Thymus (tissue), 11 donors: ENCODE results near the gene BACE1-AS. TPM values are rescaled to one million over a fixed set of nuclear protein-coding genes. Genes with fewer than 3 reads are reported as not detected.

Experiments used
- DNase-seq, 9 donors: peaks; one replicate each; pipeline ENCODE4 v3.0.0-alpha.2; 2013; ENCODE audit warnings: low spot score in 9 of 9, low read depth in 6 of 9, missing footprints in 1 of 9
- H3K27ac ChIP-seq, 2 donors: one replicate each; pipeline ENCODE4 v1.5.1; 2013; ENCODE audit warnings: control low read depth in 1 of 2, low read depth in 1 of 2, low read length in 1 of 2, mild to moderate bottlenecking in 1 of 2, moderate library complexity in 1 of 2
- H3K27me3 ChIP-seq, 2 donors: one replicate each; pipeline ENCODE4 v1.5.1; 2013; ENCODE audit warnings: low read length in 1 of 2; ENCODE audit not compliant: control insufficient read depth in 2 of 2, insufficient read depth in 1 of 2
- H3K36me3 ChIP-seq, 2 donors: one replicate each; pipeline ENCODE4 v1.5.1; 2013; ENCODE audit warnings: low read length in 1 of 2, mild to moderate bottlenecking in 1 of 2, moderate library complexity in 1 of 2; ENCODE audit not compliant: control insufficient read depth in 2 of 2, insufficient read depth in 2 of 2
- H3K4me1 ChIP-seq, 2 donors: one replicate each; pipeline ENCODE4 v1.5.1; 2013; ENCODE audit warnings: low read length in 2 of 2; ENCODE audit not compliant: control insufficient read depth in 2 of 2, insufficient read depth in 2 of 2
- H3K4me3 ChIP-seq, 2 donors: one replicate each; pipeline ENCODE4 v1.5.1; 2013; ENCODE audit warnings: low read length in 2 of 2, control low read depth in 1 of 2, mild to moderate bottlenecking in 1 of 2
- H3K9me3 ChIP-seq, 2 donors: one replicate each; pipeline ENCODE4 v1.5.1; 2013; ENCODE audit warnings: low read length in 1 of 2, mild to moderate bottlenecking in 1 of 2; ENCODE audit not compliant: control insufficient read depth in 2 of 2, insufficient read depth in 1 of 2
- WGBS: extraction: QIAGEN DNeasy Blood & Tissue Kit; methylation state at CpG from one replicate; pipeline ENCODE4 v1.1.7; 2013; 5-methylcytosine and 5-hydroxymethylcytosine counted together
- polyA plus RNA-seq: library from polyadenylated mRNA; stranded (reverse); fragments of 200-250 nt; gene quantifications from one replicate; pipeline ENCODE4 v1.2.3, GENCODE V29; 2013
- total RNA-seq: library from RNA; stranded (reverse); fragments of 120-200 nt; gene quantifications from one replicate; pipeline ENCODE4 v1.2.4, GENCODE V29; 2013
- donor health status: healthy.

BACE1-AS gene
- total and polyA plus RNA-seq, 2 donors: 1.8 to 6.7 TPM

- WGBS: 98% methylated on average over 7 of the region's 7 CpGs
These were observed 9.3 kb upstream of the BACE1-AS start for GRCh38 chr11:117281869-117282268.

GRCh38 chr11:117282956-117283355, 8.2 kb upstream of the BACE1-AS start:
- no peaks in the 10 kb centered on the region for H3K9me3 ChIP-seq
- no peak overlapping the region for H3K4me3 ChIP-seq
- DNase-seq: no peak
- H3K27ac ChIP-seq: no peak overlapping the region
- H3K27me3 ChIP-seq: no peaks in the 10 kb centered on the region
- H3K36me3 ChIP-seq: peaks cover 49 to 59% of the 10 kb centered on the region in 2 donors
- no peaks in the 10 kb centered on the region for H3K4me1 ChIP-seq
- 96% methylated on average over 3 of the region's 3 CpGs for WGBS

More at GRCh38 chr11:117281869-117282268, 9.3 kb upstream of the BACE1-AS start:
- no peak overlapping the region for H3K4me3 ChIP-seq
- H3K36me3 ChIP-seq: peaks cover 44 to 50% of the 10 kb centered on the region in 2 donors
- H3K4me1 ChIP-seq: no peaks in the 10 kb centered on the region
- no peak for DNase-seq
- no peaks in the 10 kb centered on the region for H3K27me3 ChIP-seq
- H3K9me3 ChIP-seq: no peaks in the 10 kb centered on the region
- H3K27ac ChIP-seq: no peak overlapping the region

GRCh38 chr11:117284053-117284452, 7.1 kb upstream of the BACE1-AS start:
- no peaks in the 10 kb centered on the region for H3K4me1 ChIP-seq
- no peak for DNase-seq
- no peak overlapping the region for H3K27ac ChIP-seq
- H3K27me3 ChIP-seq: no peaks in the 10 kb centered on the region
- over 99% methylated on average over 2 of the region's 2 CpGs for WGBS
- H3K9me3 ChIP-seq: no peaks in the 10 kb centered on the region
- peaks cover 50 to 64% of the 10 kb centered on the region in 2 donors for H3K36me3 ChIP-seq
- H3K4me3 ChIP-seq: no peak overlapping the region

GRCh38 chr11:117286588-117286987, 4.6 kb upstream of the BACE1-AS start:
- H3K27ac ChIP-seq: no peak overlapping the region
- H3K4me3 ChIP-seq: no peak overlapping the region
- H3K36me3 ChIP-seq: peaks cover 36 to 58% of the 10 kb centered on the region in 2 donors
- WGBS: 86% methylated on average over 2 of the region's 2 CpGs
- DNase-seq: no peak
- no peaks in the 10 kb centered on the region for H3K27me3 ChIP-seq
- H3K4me1 ChIP-seq: no peaks in the 10 kb centered on the region
- H3K9me3 ChIP-seq: no peaks in the 10 kb centered on the region

GRCh38 chr11:117287668-117288067, 3.5 kb upstream of the BACE1-AS start:
- H3K27ac ChIP-seq: no peak overlapping the region
- H3K36me3 ChIP-seq: peaks cover 25 to 48% of the 10 kb centered on the region in 2 donors
- H3K4me3 ChIP-seq: no peak overlapping the region
- H3K9me3 ChIP-seq: no peaks in the 10 kb centered on the region
- WGBS: over 99% methylated on average over 3 of the region's 3 CpGs
- no peaks in the 10 kb centered on the region for H3K27me3 ChIP-seq
- no peak for DNase-seq
- H3K4me1 ChIP-seq: no peaks in the 10 kb centered on the region

- Histone ChIP-seq H3K27me3 (no peaks in the 10 kb centered on the region), H3K36me3 (peaks cover 17 to 35% of the 10 kb centered on the region in 2 donors), H3K4me1 (no peaks in the 10 kb centered on the region), H3K4me3 (no peak overlapping the region), H3K27ac (no peak overlapping the region), H3K9me3 (no peaks in the 10 kb centered on the region)
- WGBS: 97% methylated on average over 1 of the region's 1 CpG
- DNase-seq: no peak
These were observed 1.4 kb upstream of the BACE1-AS start for GRCh38 chr11:117289795-117290194.

GRCh38 chr11:117292616-117293015, 1.5 kb downstream of the BACE1-AS start:
- no peak overlapping the region for H3K27ac ChIP-seq
- no peak overlapping the region for H3K4me3 ChIP-seq
- no peaks in the 10 kb centered on the region for H3K27me3 ChIP-seq
- H3K36me3 ChIP-seq: peaks cover 11 to 23% of the 10 kb centered on the region in 2 donors
- no peak for DNase-seq
- no peaks in the 10 kb centered on the region for H3K4me1 ChIP-seq
- H3K9me3 ChIP-seq: no peaks in the 10 kb centered on the region
- 98% methylated on average over 2 of the region's 2 CpGs for WGBS

GRCh38 chr11:117295438-117296137, 4.4 kb downstream of the BACE1-AS start:
- no peaks in the 10 kb centered on the region for H3K9me3 ChIP-seq
- H3K27me3 ChIP-seq: no peaks in the 10 kb centered on the region
- WGBS: 96% methylated on average over 9 of the region's 9 CpGs
- H3K4me1 ChIP-seq: no peaks in the 10 kb centered on the region
- DNase-seq: no peak
- H3K27ac ChIP-seq: no peak overlapping the region
- no peak overlapping the region for H3K4me3 ChIP-seq
- peaks cover 4% of the 10 kb centered on the region in 2 donors for H3K36me3 ChIP-seq

GRCh38 chr11:117296881-117297280, 5.7 kb downstream of the BACE1-AS start:
- no peak overlapping the region for H3K27ac ChIP-seq
- no peak overlapping the region for H3K4me3 ChIP-seq
- no peaks in the 10 kb centered on the region for H3K4me1 ChIP-seq
- H3K36me3 ChIP-seq: peaks cover 2 to 4% of the 10 kb centered on the region in 2 donors
- 95% methylated on average over 6 of the region's 6 CpGs for WGBS
- H3K27me3 ChIP-seq: no peaks in the 10 kb centered on the region
- no peak for DNase-seq
- no peaks in the 10 kb centered on the region for H3K9me3 ChIP-seq
